ENCODE measurements around the gene PRKG2. TPM values are rescaled to one million over a fixed set of nuclear protein-coding genes. Genes with fewer than 3 reads are reported as not detected.

PRKG2 gene
- polyA plus RNA-seq, 1 of the 3 experiments (the other 2 are of a cell fraction), result not detected

GRCh38 chr4:81052119-81053068 is 162.6 kb downstream of the PRKG2 start (continued):
- no peak for TF ChIP-seq JUND (IDR thresholded peaks at IDR 0.05)
- no peak for TF ChIP-seq TEAD4 (IDR thresholded peaks at IDR 0.05; ENCODE audit: borderline replicate concordance, insufficient read depth)
- no peak for TF ChIP-seq ELF1 (IDR thresholded peaks at IDR 0.05)
- TF ChIP-seq, protein P1, sequence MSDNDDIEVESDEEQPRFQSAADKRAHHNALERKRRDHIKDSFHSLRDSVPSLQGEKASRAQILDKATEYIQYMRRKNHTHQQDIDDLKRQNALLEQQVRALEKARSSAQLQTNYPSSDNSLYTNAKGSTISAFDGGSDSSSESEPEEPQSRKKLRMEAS (IDR thresholded peaks at IDR 0.05; ENCODE audit: low read depth), result no peak
- TF ChIP-seq RFX5 (IDR thresholded peaks at IDR 0.05; ENCODE audit: low read length), result no peak

- Histone ChIP-seq H3K27me3 (ENCODE audit: insufficient read depth) (no peaks in the 10 kb centered on the region; the same call in 1 of the 2 replicates), H3K9ac (no peak overlapping the region), H3F3A (replicated peaks; ENCODE audit: insufficient read depth) (no peaks in the 10 kb centered on the region), H3K4me3 (ENCODE audit: low read depth in 2 of 2, low read length in 1 of 2) (no peak overlapping the region), H3K9me2 (no peaks in the 10 kb centered on the region), H3K9me3 (no peaks in the 10 kb centered on the region), H3K4me2 (no peak overlapping the region), H4K20me1 (ENCODE audit: insufficient read depth) (no peaks in the 10 kb centered on the region), H3K4me1 (ENCODE audit: control insufficient read depth in 1 of 2, insufficient read depth in 2 of 2, low read depth in 1 of 2, low read length in 1 of 2) (no peaks in the 10 kb centered on the region), H2AFZ (ENCODE audit: low read depth) (no peak overlapping the region), H3K79me2 (ENCODE audit: insufficient read depth) (no peaks in the 10 kb centered on the region), H3K36me3 (replicated peaks in 1 of 2; ENCODE audit: control insufficient read depth in 1 of 2, insufficient read depth in 2 of 2, low read length in 1 of 2) (no peaks in the 10 kb centered on the region), H3K27ac (ENCODE audit: low read depth in 2 of 2, low read length in 1 of 2) (no peak overlapping the region)
- ChIA-PET POLR2A (no interaction called here), CTCF (interaction anchor here (0.9 to 4.4 kb wide), 2 partner anchors 10 to 60 kb away, joined by 3 to 26 read pairs; no protein-coding TSS in a partner anchor)
- no peak for DNase-seq
- TF ChIP-seq SMC3 (IDR thresholded peaks at IDR 0.05; ENCODE audit: low read depth, low read length), result no peak
- TF ChIP-seq RXRA (IDR thresholded peaks at IDR 0.05; ENCODE audit: borderline replicate concordance, low read depth), result no peak
- no peak for TF ChIP-seq CHD2 (IDR thresholded peaks at IDR 0.05; ENCODE audit: low read length, partially characterized antibody)
- TF ChIP-seq MXI1 (IDR thresholded peaks at IDR 0.05; ENCODE audit: low read depth, low read length), result no peak
- no peak for TF ChIP-seq REST (IDR thresholded peaks at IDR 0.05; ENCODE audit: low read depth, low read length)
- TF ChIP-seq RFX5 (IDR thresholded peaks at IDR 0.05; ENCODE audit: low read length), result no peak
- TF ChIP-seq, protein P2, sequence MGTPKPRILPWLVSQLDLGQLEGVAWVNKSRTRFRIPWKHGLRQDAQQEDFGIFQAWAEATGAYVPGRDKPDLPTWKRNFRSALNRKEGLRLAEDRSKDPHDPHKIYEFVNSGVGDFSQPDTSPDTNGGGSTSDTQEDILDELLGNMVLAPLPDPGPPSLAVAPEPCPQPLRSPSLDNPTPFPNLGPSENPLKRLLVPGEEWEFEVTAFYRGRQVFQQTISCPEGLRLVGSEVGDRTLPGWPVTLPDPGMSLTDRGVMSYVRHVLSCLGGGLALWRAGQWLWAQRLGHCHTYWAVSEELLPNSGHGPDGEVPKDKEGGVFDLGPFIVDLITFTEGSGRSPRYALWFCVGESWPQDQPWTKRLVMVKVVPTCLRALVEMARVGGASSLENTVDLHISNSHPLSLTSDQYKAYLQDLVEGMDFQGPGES (IDR thresholded peaks at IDR 0.05; ENCODE audit: low read depth, low read length), result no peak
- no peak for TF ChIP-seq ZBTB33 (IDR thresholded peaks at IDR 0.05; ENCODE audit: borderline replicate concordance, low read depth)
- 5% methylated on average over 3 of the region's 3 CpGs for WGBS (ENCODE audit: low lambda C conversion rate)
Measured at GRCh38 chr4:81049907-81050306, 165.1 kb downstream of the PRKG2 start.
